Epidermal melanocyte (primary cell): ENCODE results near the gene BEST1.
"Not testable (repeated sequence)": the region's sequence is repeated elsewhere in the genome, so short reads cannot be mapped to it uniquely, and the experiment has no call there.

ENCODE experiments used
- DNase-seq: peaks from one replicate; pipeline ENCODE4 v3.0.0; 2011; ENCODE audit warnings: low spot score; ENCODE audit not compliant: insufficient read length

Gene BEST1

GRCh38 chr11:61976420-61976800 is 26.3 kb downstream of the BEST1 start:
- no peak for DNase-seq

GRCh38 chr11:61976813-61977475 is 26.8 kb downstream of the BEST1 start:
- no peak for DNase-seq

GRCh38 chr11:61978703-61979661 is 28.8 kb downstream of the BEST1 start:
- no peak for DNase-seq

- no peak for DNase-seq
Observed at GRCh38 chr11:61980783-61981541, 30.8 kb downstream of the BEST1 start.

GRCh38 chr11:61983419-61983818 is 33.3 kb downstream of the BEST1 start:
- DNase-seq = no peak

GRCh38 chr11:61985869-61986268 is 35.7 kb downstream of the BEST1 start:
- DNase-seq = no peak

GRCh38 chr11:61994981-61995380 is 44.8 kb downstream of the BEST1 start:
- no peak for DNase-seq

GRCh38 chr11:61996933-61997332 is 46.8 kb downstream of the BEST1 start:
- no peak for DNase-seq

- DNase-seq = no peak
Observed at GRCh38 chr11:61999141-61999975, 49.2 kb downstream of the BEST1 start.

- DNase-seq = no peak
Observed at GRCh38 chr11:62000539-62001446, 50.6 kb downstream of the BEST1 start.

- no peak for DNase-seq
Observed at GRCh38 chr11:62001450-62002191, 51.5 kb downstream of the BEST1 start.

GRCh38 chr11:62002283-62002682 is 52.1 kb downstream of the BEST1 start:
- not testable (repeated sequence) for DNase-seq

GRCh38 chr11:62004473-62004872 is 54.3 kb downstream of the BEST1 start:
- DNase-seq = no peak

GRCh38 chr11:62008193-62008592 is 58.0 kb downstream of the BEST1 start:
- no peak for DNase-seq

GRCh38 chr11:62010935-62011528 is 60.9 kb downstream of the BEST1 start:
- DNase-seq = no peak

- DNase-seq = no peak
Observed at GRCh38 chr11:62011881-62012280, 61.7 kb downstream of the BEST1 start.

GRCh38 chr11:62012451-62012831 is 62.3 kb downstream of the BEST1 start:
- no peak for DNase-seq

GRCh38 chr11:62012832-62013461 is 62.8 kb downstream of the BEST1 start:
- DNase-seq = no peak
